ENCODE results near the gene HTRA1. TPM values are rescaled to one million over a fixed set of nuclear protein-coding genes. Genes with fewer than 3 reads are reported as not detected.

HTRA1 gene
- polyA plus RNA-seq, 1 of the 3 experiments (the other 2 are of a cell fraction): 291 TPM

- Histone ChIP-seq H3K4me1 (ENCODE audit: control insufficient read depth in 1 of 2, insufficient read depth in 2 of 2, low read depth in 1 of 2, low read length in 1 of 2) (peaks cover 0 to 13% of the 10 kb centered on the region in 2 experiments; a peak in 2 of 4 replicates), H3K79me2 (ENCODE audit: insufficient read depth) (no peaks in the 10 kb centered on the region; the same call in 1 of the 2 replicates), H3K36me3 (replicated peaks in 1 of 2; ENCODE audit: control insufficient read depth in 1 of 2, insufficient read depth in 2 of 2, low read length in 1 of 2) (peaks cover 3 to 6% of the 10 kb centered on the region in 2 experiments), H3K27me3 (ENCODE audit: insufficient read depth) (no peaks in the 10 kb centered on the region), H3K9ac (no peak overlapping the region), H3K27ac (ENCODE audit: low read depth in 2 of 2, low read length in 1 of 2) (peak overlapping the region in 1 of 2 experiments; percentile 20; a peak in 1 of 4 replicates), H3K4me3 (ENCODE audit: low read depth in 2 of 2, low read length in 1 of 2) (no peak overlapping the region), H4K20me1 (ENCODE audit: insufficient read depth) (no peaks in the 10 kb centered on the region), H3F3A (replicated peaks; ENCODE audit: insufficient read depth) (peaks cover 15% of the 10 kb centered on the region), H3K9me2 (no peaks in the 10 kb centered on the region), H2AFZ (ENCODE audit: low read depth) (no peak overlapping the region), H3K4me2 (no peak overlapping the region), H3K9me3 (no peaks in the 10 kb centered on the region)
- ChIA-PET POLR2A (no interaction called here), CTCF (interaction anchor here (1.0 to 3.4 kb wide), 4 partner anchors 12 to 150 kb away, joined by 3 to 11 read pairs (median 4); no protein-coding TSS in a partner anchor)
- WGBS (ENCODE audit: low lambda C conversion rate): 85% methylated on average over 8 of the region's 9 CpGs
- TF ChIP-seq FOSL2 (IDR thresholded peaks at IDR 0.05; ENCODE audit: borderline replicate concordance, low read depth): no peak
- TF ChIP-seq TAF1 (IDR thresholded peaks at IDR 0.05; ENCODE audit: borderline replicate concordance, low read depth, low read length): no peak
- no peak for TF ChIP-seq USF2 (IDR thresholded peaks at IDR 0.05; ENCODE audit: borderline replicate concordance, low read depth, low read length)
- no peak for TF ChIP-seq SIN3A (IDR thresholded peaks at IDR 0.05; ENCODE audit: borderline replicate concordance, low read depth, low read length)
- no peak for TF ChIP-seq ELF1 (IDR thresholded peaks at IDR 0.05)
- TF ChIP-seq NFIC (IDR thresholded peaks at IDR 0.05; ENCODE audit: borderline replicate concordance): no peak
- no peak for TF ChIP-seq ZBTB33 (IDR thresholded peaks at IDR 0.05; ENCODE audit: borderline replicate concordance, low read depth)
- no peak for TF ChIP-seq PBX3 (IDR thresholded peaks at IDR 0.05)
- no peak for TF ChIP-seq MAX (IDR thresholded peaks at IDR 0.05; ENCODE audit: low read depth)
- TF ChIP-seq MEF2A (IDR thresholded peaks at IDR 0.05; ENCODE audit: borderline replicate concordance, low read depth): no peak
- TF ChIP-seq POLR2AphosphoS5 (IDR thresholded peaks at IDR 0.05; ENCODE audit: low read depth, low read length): no peak
- TF ChIP-seq YY1 (IDR thresholded peaks at IDR 0.05; ENCODE audit: low read depth): no peak
- TF ChIP-seq NRF1 (IDR thresholded peaks at IDR 0.05; ENCODE audit: low read depth, low read length): no peak
- TF ChIP-seq REST (IDR thresholded peaks at IDR 0.05; ENCODE audit: low read depth, low read length): no peak
- DNase-seq: no peak
Measured at GRCh38 chr10:122492999-122493481, 31.7 kb downstream of the HTRA1 start.

Measured in SK-N-SH (cell line).